HG02970 (cell line): Measurements from ENCODE around the gene NSD2.
A peak's percentile ranks its signal among the peaks of the same experiment; 100 is the strongest.
"Not testable (repeated sequence)": the region's sequence is repeated elsewhere in the genome, so short reads cannot be mapped to it uniquely, and the experiment has no call there.

Source experiments
- ATAC-seq: cut with Tn5 transposase; IDR thresholded peaks from one replicate; pipeline ENCODE4 v1.9.1; 2021; ENCODE audit warnings: mild to moderate bottlenecking, moderate library complexity, moderate number of reproducible peaks; ENCODE audit not compliant: unreplicated experiment, low FRiP score

NSD2 gene

DNA sequence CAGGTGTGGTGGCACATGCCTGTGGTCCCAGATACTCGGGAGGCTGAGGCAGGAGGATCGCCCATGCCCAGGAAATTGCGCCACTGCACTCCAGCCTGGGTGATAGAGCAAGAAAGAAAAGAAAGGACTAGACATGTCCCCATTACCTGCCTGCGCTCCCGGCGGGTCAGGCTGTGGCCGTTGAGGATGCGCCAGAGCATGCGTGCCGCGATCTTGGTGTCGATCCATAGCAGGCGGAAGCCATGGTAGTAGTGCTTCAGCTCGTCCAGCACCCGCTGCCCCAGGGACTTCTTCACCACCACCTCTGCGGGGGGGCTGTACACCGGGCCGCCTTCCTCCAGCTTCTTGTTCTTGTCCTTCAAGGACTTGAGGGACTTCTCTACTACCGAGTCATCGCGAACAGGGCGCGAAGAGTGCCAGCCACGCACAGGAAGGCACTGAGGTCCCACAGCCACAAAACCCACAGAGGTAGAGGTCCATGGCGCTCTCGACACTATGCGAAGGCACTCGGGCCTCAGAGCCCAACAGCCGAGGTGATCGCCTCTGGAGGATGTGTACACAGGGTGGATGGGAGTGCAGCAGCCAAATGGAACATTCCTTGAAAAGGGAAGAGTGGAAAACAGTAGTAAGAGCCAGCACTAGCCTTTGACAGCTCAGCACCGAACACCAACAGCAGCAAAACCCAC is 29.8 kb upstream of the NSD2 start:
- ATAC-seq: no peak

DNA sequence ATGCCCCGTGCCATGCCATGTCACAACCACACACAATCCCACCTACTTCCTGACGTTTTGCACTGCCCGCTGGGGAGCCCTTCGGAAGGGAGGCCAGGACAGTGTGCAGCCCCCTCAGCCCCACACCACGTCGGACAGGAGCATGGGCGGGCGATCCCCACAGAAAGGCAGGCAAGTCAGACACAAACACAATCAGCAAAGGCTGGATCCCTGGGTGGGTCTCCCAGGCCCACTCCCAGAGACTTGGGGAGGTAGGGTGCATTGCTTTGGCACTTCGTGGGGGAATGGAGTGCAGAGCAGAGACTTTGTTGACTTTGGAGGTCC is 29.3 kb upstream of the NSD2 start:
- ATAC-seq: no peak

DNA sequence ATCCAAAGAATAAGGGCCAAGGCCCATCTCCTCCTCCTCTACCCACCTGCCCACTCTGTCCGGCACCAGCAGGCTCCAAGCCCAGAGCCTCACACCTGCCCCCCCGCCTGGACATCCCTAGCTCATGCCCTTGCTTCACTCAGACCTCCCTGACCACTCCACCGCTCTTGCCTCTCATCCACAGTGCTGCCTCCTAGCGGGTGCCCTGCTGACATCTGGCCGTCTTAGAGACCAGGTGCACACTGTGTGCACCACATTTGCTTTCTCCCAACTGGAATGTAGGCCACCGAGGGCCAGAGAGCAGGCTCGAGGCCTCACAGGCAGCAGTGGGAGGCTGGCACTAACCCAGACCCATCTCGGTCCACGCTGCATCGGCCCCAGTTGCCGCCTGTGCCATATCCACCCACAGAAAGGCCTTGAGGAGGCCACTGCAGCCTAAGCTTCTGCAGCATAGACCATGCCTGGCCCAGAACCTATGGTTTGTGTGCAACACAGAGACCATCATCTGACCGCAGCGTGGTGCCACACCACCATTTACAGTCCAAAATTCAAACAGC is 28.8 kb upstream of the NSD2 start:
- no peak for ATAC-seq

DNA sequence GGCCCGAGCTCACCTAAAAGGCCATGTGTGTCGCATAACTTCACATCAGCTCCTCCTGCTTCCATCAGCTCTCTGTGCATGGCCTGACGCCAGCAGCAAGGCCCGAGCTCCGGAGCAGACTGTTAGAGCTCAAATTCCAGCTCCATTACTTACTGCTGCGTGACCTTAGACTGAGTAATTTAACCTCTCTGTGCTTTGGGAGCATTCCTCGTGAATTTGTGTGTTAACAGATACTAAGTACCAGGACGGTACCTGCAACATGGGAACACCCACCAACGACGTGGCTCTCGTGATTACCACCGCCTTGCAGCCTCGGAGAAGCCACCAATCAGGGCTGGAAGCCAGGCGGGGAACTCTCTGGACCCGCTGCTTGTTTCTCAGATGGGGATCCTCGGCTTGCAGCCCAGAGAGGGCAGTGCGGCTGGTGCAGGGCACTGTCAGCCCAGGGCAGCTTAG is 28.2 kb upstream of the NSD2 start:
- ATAC-seq: no peak

DNA sequence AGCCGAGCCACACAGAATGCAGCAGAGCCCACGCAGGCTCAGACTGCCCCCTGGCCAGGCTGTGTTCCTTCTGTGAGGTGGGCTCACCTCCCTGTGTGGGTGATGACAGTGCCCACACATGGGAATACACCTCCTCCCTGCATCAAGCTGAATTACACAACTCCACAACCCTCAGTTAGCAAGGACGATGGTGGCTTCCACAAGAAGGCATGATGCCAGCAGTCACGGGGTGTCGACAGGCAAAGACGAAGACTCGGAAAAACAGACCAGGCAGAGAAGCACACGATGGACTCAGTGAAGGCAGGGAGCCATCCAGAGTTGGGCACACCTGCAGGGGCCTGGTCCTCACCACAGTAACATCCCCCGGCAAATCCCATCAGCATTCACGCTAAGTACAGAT is 27.3 kb upstream of the NSD2 start:
- no peak for ATAC-seq

DNA sequence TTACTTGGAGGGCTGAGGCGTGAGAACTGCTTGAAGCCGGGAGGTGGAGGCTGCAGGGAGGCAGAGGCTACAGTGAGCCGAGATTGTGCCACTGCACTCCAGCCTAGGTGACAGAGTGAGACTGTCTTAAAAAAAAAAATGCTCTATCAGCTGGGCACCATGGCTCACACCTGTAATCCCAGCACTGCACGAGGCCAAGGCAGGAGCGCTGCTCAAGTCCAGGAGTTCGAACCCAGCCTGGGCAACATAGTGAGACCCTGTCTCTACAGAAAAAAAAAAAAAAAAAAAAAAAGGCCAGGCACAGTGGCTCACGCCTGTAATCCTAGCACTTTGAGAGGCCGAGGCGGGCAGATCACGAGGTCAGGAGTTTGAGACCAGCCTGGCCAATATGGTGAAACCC is 26.6 kb upstream of the NSD2 start:
- not testable (repeated sequence) for ATAC-seq

DNA sequence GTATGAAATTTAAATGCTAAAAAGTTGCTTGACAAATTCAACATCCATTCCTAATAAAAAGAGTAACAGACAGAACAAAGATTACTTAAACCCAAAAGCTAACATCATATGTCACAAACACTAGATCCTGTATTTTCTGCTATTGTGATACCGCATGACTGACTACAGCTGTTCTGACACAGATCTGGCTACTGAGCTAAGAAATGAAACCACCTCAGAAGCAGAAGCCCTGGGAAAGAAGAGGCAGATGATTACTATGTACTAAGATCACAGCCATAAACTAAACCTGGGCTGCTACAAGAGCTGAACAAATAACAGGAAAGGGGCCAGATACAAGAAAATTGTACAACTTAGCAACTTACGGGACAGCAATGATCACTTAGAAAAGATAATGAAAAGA is 24.6 kb upstream of the NSD2 start:
- no peak for ATAC-seq

DNA sequence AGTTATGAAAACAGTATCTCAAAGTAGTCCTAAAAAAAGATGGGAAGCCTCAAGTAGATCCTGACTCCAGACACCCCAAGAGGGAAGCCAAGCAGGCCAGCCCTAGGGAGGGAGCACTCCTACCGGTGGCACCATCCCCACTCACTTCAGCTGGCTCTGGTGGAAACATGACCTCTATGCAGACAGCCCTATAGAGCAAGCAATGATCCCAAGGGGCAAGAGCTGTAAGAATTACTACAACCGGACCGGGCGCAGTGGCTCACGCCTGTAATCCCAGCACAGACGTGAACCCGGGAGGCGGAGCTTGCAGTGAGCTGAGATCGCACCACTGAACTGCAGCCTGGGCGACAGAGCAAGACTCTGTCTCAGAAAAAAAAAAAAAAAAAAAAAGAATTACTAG is 20.9 kb upstream of the NSD2 start:
- ATAC-seq: no peak

DNA sequence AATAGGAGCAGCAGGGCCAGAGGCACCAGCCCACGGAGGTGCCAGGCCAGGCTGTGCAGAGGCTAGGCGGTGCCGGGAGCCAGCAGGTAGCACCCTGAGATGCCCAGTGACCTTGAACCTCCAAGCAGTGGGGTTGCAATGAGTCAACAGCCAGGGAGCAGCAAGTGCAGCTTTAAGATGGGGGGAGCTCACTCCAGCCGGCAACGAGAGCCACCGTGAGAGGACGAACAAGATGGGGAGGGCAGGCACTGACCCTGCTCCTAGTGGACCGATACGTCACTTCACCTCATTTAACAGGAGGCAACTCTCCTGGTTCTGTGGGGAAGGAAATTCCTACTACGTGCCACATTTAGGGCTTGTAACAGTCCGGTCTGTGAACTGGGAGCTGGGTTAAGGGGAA is 20.0 kb upstream of the NSD2 start:
- ATAC-seq: no peak

DNA sequence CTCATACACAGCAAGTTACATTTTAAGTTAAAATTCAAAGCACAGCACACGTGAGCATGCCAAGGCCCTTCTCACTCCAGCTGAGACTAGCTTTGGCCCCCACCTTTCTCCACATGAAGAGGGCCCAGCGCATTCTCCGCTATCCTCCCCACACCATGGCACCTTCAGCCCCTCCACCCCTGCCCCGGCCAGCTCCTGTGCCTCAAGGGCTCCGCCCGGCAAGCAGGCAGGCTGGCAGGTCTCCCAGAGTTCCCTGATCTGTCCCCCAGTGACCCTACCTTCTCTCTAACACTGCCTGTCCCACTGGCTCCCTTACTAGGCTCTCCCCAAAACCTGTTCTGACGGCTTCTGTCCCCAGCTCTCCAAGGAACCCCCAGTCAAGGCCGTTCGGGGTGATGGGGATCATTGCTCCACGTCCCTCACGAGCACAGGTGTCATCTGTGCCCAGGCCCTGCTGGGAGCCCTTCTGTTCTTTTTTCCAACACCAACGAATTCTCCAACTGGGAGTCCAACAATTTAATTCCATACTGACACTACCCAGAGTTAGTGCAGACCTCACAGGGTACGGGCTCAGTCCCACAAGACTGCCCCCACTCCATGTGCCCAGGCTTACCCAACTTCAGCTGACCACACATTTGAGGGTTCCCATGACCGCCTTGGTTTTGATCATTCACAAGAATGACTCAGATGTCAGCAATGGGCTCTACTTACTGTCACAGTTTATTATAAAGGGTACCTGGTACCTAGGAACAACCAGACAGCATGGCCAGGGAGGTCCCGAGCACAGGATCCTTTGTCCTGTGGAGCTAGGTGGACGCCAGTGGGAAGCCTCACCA is 19.4 kb upstream of the NSD2 start:
- no peak for ATAC-seq

DNA sequence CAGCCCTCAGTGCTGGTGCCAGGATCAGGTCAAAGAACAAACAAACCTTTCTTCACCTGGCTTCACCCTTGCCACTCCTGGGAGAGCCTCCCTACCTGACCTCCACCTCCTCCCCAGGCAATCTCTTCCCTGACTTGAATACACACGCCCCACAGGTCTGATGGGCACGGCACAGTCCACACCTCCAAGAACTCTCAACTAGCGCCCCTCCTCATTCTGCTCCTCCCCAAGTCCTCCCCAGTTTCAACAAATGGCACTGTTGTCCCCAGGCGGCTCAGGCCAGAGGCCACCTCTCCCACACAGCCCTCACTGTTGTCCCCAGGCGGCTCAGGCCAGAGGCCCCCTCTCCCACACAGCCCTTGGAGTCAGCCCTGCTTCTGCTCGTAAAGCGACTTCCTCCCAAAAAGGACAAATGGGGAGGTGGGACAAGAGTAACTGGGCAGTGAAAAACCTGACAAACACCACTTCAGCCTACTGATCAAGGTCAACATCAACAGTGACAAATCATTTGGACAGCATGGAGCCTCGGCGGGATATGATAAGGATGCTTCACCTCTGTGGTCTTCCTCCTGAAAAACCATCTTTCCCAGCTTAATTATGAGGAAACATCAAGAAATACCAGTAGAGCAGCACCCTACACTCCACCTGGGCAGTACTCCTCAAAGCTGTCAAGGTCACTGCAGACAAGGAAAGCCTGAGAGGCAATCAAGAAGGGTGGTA is 18.1 kb upstream of the NSD2 start:
- no peak for ATAC-seq

DNA sequence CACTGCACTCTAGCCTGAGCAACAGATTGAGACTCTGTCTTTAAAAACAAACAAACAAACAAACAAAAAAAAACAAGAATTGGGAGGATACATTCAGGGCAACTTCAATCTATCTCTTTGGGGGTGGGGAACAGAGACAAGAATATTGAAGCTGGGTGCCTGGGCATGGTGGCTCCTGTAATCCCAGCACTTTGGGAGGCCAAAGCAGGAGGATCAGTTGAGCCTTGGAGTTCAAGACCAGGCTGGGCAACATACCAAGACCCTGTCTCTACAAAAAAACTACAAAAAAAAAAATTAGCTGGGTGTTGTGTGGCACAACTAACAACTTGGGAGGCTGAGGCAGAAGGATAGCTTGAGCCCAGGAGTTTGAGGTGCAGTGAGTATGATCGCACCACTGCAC is 16.4 kb upstream of the NSD2 start:
- ATAC-seq: no peak

DNA sequence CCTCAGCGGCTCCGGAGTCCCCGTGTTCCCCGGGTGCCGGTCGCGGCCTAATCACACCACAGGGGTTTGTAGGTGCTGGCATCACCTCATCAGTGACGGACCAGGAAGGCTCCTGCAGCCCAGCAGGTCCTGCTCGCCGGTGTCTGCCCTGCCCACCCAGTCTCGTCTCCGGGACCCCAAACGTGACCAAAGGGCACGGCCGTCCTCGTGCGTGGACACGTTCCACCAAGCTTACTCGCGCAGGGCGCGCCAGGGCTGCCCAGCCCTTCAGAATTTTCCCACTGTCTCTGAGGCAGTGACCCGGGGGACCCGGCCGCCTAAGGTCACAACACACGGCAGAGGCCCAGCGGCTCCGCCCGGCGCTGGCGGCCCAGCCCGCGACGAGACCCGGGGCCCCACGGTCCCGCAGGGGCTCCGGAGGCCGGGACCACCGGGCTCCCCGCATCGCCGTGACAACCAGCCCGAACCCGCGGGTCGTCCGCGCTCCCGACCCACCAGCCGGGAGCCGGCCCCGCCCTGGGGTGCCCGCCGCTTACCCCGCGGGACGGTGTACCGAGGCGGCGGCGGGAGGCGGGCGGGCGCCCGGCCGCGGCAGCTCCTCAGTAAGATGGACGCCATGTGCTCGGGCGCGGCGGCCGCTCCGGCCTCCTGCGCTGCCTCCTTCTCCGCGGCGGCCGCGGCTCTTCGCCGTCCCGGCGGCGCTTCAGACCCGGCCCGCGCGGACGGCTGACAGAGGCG is 15.7 kb upstream of the NSD2 start:
- ATAC-seq: peak; percentile 26

DNA sequence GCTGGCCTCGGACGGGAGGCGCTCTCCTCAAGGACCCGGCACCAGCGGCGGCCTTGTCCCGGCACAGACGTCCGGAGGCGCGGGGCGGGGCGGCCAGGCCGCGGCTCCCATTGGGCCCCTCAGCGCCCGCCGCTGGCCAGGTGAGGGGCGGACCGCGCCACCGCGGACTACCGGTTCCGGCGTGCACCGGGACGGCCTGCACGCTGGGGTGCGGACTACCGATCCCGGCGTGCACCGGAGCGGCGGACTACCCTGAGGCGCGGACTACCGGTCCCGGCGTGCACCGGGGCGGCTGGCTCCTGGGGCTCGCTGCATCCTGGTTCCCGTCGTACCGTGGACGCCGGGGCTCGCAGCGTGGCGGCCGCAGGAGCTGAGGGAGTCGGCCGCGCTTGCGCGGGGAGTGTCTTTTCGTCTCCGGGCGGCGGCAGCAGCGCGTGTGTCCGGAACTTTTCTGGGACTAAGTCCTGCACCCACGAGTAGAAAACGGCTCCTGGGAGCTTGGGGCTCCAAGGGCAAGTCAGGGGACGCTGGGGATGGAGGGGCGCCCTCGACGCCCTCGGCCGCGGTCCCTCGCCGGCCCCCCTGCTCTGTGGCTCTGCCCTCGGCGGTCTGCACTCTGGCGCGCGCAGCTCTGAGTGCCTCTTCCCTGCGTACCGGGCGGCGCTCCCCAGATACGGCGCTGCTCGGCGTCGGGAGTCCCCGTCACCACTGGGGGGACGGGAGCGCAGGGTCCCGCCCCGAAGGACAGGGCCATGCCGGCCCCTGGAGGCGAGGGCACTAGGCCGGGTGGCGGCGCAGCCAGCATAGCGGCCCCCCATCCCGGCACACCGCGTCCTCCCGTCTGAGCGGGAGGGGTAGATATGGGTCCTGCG is 14.9 kb upstream of the NSD2 start, which contains the start of gene LETM1:
Gene LETM1 (minus strand): TSS at position 86 of the 872 bp plus-strand sequence. CDS start 206 bp downstream, outside the sequence.
- peak; percentile 85 for ATAC-seq

DNA sequence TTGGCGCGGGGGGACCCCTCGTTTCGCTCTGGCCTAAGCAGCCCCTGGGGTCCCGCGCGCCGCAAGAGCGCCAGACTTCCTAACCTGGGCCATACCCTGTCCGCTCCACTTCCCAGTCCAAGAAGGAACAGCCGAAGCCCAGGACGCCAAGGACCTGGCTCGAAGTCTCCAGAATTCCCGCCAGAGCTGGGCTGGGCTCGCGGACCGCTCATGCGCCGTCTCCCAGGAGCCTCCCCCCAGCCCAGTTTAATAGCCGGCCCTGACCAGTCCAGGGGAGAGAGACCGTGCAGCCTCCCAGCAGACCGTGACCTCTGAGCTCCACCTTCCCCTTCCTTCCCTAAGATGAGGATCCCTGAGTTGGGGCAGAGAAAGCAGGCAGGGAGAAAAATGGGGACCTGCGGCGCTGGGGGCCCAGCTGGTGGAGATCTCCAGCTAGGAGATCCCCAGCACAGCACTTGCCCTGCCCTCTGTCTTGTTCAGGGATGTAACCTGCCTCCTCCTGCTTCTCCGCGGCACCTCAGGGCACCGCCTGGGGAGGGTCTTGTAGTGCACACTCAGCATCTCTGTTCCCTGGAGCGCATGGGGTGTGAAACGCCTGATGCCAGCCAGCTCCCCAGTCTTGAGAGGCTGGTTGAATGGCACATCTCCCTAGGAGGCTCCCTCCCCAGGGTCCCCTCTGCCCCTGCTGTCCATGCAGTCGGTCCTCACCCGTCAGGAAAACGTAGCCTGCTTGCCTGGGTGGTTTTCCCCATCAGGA is 14.1 kb upstream of the NSD2 start:
- ATAC-seq: no peak

DNA sequence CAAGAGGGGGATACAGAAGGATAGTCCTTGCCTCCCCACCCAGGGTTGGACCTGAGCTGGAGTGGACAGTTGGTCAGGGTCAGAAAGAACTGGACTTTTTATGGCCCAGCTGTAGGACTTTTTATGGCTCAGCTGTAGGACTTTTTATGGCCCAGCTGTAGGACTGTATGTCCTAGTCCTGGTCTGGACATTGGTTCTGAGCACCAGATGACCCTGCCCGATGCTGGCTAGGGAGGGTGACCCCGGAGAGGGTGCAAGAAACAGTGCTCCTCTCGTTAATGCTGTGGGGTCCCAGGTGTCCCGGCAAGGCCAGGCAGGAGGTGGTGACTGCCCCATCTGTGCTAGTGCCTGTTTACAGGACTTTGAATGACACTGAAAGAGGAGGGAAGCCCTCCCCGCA is 13.3 kb upstream of the NSD2 start:
- ATAC-seq: no peak

DNA sequence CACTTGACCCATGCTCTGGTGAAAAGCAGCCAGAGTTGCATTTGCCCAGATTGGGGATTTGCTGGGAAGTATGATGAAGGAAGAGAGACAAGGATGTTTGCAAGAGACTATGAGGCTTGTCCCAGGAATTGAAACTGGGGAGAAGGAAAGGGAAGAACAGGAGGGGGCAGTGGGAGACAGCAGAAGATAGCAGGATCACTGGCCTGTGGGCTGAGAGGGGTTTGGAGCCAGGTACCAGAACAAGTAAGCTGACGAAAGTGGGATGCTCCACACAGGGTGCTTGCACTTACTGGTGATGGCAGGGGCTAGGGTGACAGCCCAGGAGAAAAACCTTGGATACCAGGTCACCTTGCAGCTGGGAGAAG is 11.8 kb upstream of the NSD2 start:
- ATAC-seq: no peak

DNA sequence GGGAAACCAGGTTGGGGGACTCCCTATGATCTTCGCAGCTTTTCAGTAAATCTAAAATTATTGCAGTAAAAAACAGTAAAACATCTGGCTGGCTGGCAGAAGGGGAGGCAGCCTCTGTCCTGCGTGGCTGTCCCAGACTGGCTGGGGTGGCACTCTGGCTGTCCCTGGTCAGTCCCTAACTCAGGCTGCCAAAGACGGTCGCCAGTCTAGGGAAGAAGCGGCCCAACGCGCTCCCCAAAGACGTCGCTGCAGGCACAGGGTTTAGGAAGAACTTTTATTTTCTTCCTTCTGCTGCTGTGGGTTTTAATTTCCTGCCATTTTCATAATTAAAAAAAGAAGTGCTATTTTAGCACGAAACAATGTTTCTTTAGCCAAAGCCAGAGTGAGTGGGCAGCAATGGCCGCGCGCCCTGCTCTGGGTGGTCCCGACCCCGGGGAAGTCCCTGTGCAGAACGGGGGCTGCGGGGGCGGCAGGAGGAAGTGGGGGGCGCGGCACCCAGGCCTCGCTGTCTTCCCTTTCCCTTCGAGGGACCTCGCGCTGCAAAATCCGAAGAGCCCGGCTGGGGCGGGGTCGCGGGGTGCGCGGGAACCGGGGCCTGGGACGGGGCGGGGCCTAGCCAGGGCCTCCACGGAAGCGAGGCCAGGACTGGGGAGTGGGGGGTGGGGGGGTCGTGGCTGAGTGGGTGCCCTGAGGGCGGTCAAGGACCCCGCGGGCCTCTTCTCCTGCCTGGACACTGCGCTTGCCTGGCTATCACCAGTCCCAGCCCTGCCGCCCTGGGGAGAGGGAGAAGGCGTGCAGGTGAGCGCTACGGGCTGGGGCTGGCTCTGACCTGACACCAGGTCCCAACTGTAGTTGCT is 8.9 kb upstream of the NSD2 start:
- ATAC-seq: no peak
